OCI-LY7 (cell line): ENCODE measurements around the gene ADM2. TPM values are rescaled to one million over a fixed set of nuclear protein-coding genes. Genes with fewer than 3 reads are reported as not detected.

Experiments used
- BruUV-seq: library from RNA; stranded (reverse); fragments of 400-500 nt; replicated peaks from 2 replicates; lab custom pipeline; 2021; lab: Mats Ljungman, UMichigan
- CTCF ChIA-PET: fragments of 300-600 bp; sonication (Branson Sonifier 250); formaldehyde crosslinking; loops from one replicate; lab custom pipeline; 2022; ENCODE audit warnings: antibody characterized with exemption; ENCODE audit not compliant: unreplicated experiment; lab: Charles Lee
- POLR2A ChIA-PET: fragments of 300-600 bp; sonication (Branson Sonifier 250); formaldehyde crosslinking; loops from one replicate; lab custom pipeline; 2022; ENCODE audit warnings: antibody characterized with exemption; lab: Charles Lee
- DNase-seq: peaks from one replicate; pipeline ENCODE4 v3.0.0-alpha.2; 2015; ENCODE audit warnings: low spot score
- H2AFZ ChIP-seq: fragments of 200-600 bp; sonication (generic), shearing (Covaris generic); 2 replicates; pipeline ENCODE4 v1.6.1; 2014; ENCODE audit warnings: mild to moderate bottlenecking, antibody characterized with exemption, low read length, moderate library complexity
- H3K27ac ChIP-seq: fragments of 200-600 bp; sonication (generic); 2 replicates; pipeline ENCODE4 v1.5.1; 2014; ENCODE audit warnings: mixed run types, low read depth, mild to moderate bottlenecking, moderate library complexity, low read length, inconsistent platforms; ENCODE audit not compliant: poor library complexity, severe bottlenecking
- H3K36me3 ChIP-seq: fragments of 200-600 bp; sonication (generic); 2 replicates; pipeline ENCODE4 v1.6.1; 2014; ENCODE audit warnings: mild to moderate bottlenecking, antibody characterized with exemption, low read length, moderate library complexity, mixed read lengths; ENCODE audit not compliant: insufficient read depth
- H3K4me1 ChIP-seq: fragments of 200-600 bp; sonication (generic); 2 replicates; pipeline ENCODE4 v1.5.1; 2014; ENCODE audit warnings: mild to moderate bottlenecking, low read length; ENCODE audit not compliant: insufficient read depth, poor library complexity, severe bottlenecking
- H3K4me2 ChIP-seq: fragments of 200-600 bp; sonication (generic); 2 replicates; pipeline ENCODE4 v1.6.1; 2014; ENCODE audit warnings: mild to moderate bottlenecking, low read length
- H3K4me3 ChIP-seq: fragments of 200-600 bp; sonication (generic); 2 replicates; pipeline ENCODE4 v1.5.1; 2014; ENCODE audit warnings: mild to moderate bottlenecking, low read depth, low read length; ENCODE audit not compliant: poor library complexity, severe bottlenecking
- H3K79me2 ChIP-seq: fragments of 200-600 bp; sonication (generic); 2 replicates; pipeline ENCODE4 v1.6.1; 2016; ENCODE audit warnings: low read depth, mild to moderate bottlenecking, low read length, moderate library complexity, mixed read lengths; ENCODE audit not compliant: insufficient read depth
- H3K9me2 ChIP-seq: fragments of 200-600 bp; sonication (generic); 2 replicates; pipeline ENCODE4 v1.6.1; 2016; ENCODE audit warnings: mild to moderate bottlenecking, low read length, mixed read lengths; ENCODE audit not compliant: insufficient read depth
- H3K9me3 ChIP-seq: fragments of 200-600 bp; sonication (generic); 2 replicates; pipeline ENCODE4 v1.6.1; 2014; ENCODE audit warnings: mild to moderate bottlenecking, mixed run types, low read length, mixed read lengths
- H4K20me1 ChIP-seq: fragments of 200-600 bp; sonication (generic); 2 replicates; pipeline ENCODE4 v1.6.1; 2014; ENCODE audit warnings: mild to moderate bottlenecking, antibody characterized with exemption, low read length, moderate library complexity, mixed read lengths; ENCODE audit not compliant: insufficient read depth
- EZH2phosphoT487 ChIP-seq: fragments of 200-600 bp; sonication (generic); IDR thresholded peaks from 2 replicates; pipeline ENCODE4 v1.6.1; 2018; ENCODE audit warnings: low read depth, borderline replicate concordance, mild to moderate bottlenecking, mixed run types, antibody characterized with exemption, low read length, moderate library complexity, mixed read lengths
- intact Hi-C: fragments of 100-400 bp; cut with micrococcal nuclease; formaldehyde crosslinking; loops from one replicate; pipeline ENCODE4 v1.10.0; 2022; ENCODE audit not compliant: unreplicated experiment
- total RNA-seq, 2 experiments: library from RNA; depleted of rRNA in 1 of 2; stranded (reverse); fragments of >200 nt in 1 of 2; shearing (Covaris generic) in 1 of 2; gene quantifications; 2 replicates each; pipeline ENCODE4 v1.2.3, GENCODE V29; 2014 to 2022
- TF ChIP-seq, protein P1 (sequence below): fragments of 200-600 bp; sonication (generic); conservative IDR thresholded peaks from 2 replicates; pipeline ENCODE4 v1.5.1; 2014; ENCODE audit warnings: mild to moderate bottlenecking, antibody characterized with exemption, low read length, moderate library complexity, mixed read lengths

ADM2 gene
- total RNA-seq, 2 experiments from 2014 or later: 4.3 to 7.9 TPM

DNA sequence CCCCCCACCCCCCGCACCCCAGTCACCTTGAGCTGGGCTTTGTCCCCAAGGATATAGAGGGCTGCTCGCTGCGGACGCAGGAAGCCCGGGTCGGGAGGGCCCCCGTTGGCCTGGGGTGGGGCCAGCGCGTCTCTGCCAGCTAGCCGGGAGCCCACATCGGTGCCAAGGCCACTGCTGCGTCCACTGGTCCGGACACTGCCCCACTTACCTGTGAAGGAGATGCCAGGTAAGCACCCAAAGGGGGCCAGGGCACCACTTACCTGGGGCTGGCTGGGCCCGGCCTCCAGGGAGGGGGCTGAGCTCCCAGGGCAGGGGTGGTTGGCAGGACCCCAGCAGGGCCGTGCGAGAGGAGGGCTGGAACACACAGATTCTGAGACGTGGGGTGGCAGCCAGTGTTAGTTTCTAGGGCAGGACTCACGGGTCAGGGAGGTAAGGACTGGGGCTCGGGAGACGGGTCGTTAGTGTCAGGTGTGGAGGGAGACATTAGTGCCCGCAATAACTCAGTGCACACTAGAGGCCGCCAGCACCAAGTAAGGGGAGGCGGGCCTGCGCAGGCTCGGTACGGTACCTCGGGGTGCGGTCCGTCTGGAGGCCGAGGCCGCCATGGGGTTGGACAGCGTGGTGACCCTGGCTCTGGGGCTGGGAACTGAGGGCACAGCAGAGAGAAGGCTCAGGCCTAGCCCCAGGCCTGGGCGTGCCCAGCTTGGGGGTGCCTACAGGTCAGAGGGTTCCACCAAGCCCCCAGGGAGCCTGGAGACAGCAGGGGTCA, 24.7 kb upstream of the ADM2 start:
- Histone ChIP-seq H3K36me3 (peaks cover 96% of the 10 kb centered on the region), H3K79me2 (no peaks in the 10 kb centered on the region), H3K9me3 (no peaks in the 10 kb centered on the region), H3K4me2 (no peak overlapping the region), H3K27ac (no peak overlapping the region), H2AFZ (no peak overlapping the region), H3K4me3 (no peak overlapping the region), H3K4me1 (no peaks in the 10 kb centered on the region), H4K20me1 (no peaks in the 10 kb centered on the region), H3K9me2 (no peaks in the 10 kb centered on the region)
- intact Hi-C loops: no loop called here
- no peak for DNase-seq
- BruUV-seq: no TSS peak
- ChIA-PET POLR2A (interaction anchor here (0.7 kb wide), 1 partner anchor 52 kb away, joined by 3 read pairs; no protein-coding TSS in a partner anchor), CTCF (no interaction called here)
- no peak for TF ChIP-seq EZH2phosphoT487
- TF ChIP-seq, protein P1, sequence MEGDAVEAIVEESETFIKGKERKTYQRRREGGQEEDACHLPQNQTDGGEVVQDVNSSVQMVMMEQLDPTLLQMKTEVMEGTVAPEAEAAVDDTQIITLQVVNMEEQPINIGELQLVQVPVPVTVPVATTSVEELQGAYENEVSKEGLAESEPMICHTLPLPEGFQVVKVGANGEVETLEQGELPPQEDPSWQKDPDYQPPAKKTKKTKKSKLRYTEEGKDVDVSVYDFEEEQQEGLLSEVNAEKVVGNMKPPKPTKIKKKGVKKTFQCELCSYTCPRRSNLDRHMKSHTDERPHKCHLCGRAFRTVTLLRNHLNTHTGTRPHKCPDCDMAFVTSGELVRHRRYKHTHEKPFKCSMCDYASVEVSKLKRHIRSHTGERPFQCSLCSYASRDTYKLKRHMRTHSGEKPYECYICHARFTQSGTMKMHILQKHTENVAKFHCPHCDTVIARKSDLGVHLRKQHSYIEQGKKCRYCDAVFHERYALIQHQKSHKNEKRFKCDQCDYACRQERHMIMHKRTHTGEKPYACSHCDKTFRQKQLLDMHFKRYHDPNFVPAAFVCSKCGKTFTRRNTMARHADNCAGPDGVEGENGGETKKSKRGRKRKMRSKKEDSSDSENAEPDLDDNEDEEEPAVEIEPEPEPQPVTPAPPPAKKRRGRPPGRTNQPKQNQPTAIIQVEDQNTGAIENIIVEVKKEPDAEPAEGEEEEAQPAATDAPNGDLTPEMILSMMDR: peak; percentile 61

DNA sequence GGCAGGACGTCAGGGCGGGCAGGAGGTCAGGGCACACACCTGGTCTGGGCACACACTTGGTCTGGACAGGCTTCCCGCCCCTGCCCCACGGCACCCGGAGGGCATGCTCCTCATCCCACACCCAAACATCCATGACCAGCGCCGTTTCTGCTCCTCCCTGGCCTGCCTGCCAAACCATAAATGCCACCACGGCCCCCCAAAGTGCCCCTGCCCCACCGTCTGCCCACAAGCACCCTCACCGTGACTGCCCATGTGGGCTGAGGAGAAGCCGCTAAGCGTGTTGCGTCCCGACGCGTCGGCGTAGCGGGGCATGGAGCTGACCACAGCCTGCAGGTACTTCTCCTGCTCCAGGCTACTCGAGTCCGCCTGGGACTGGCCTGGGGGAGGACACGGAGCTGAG, 22.3 kb upstream of the ADM2 start:
- DNase-seq: no peak
- Histone ChIP-seq H3K79me2 (no peaks in the 10 kb centered on the region), H3K4me3 (no peak overlapping the region), H3K9me3 (no peaks in the 10 kb centered on the region), H4K20me1 (no peaks in the 10 kb centered on the region), H2AFZ (no peak overlapping the region), H3K36me3 (peaks cover 97% of the 10 kb centered on the region), H3K4me2 (no peak overlapping the region), H3K4me1 (no peaks in the 10 kb centered on the region), H3K27ac (no peak overlapping the region), H3K9me2 (no peaks in the 10 kb centered on the region)
- no TSS peak for BruUV-seq
- no peak for TF ChIP-seq EZH2phosphoT487
- TF ChIP-seq, protein P1: no peak
- POLR2A ChIA-PET: interaction anchor here (0.6 kb wide), 1 partner anchor 319 kb away, joined by 3 read pairs; no protein-coding TSS in a partner anchor
- intact Hi-C loops: no loop called here
- CTCF ChIA-PET: no interaction called here
